Right lobe of liver (tissue), 4 donors: ENCODE results near the gene XBP1.
"Not testable (repeated sequence)": the region's sequence is repeated elsewhere in the genome, so short reads cannot be mapped to it uniquely, and the experiment has no call there.

Source experiments
- CTCF ChIP-seq, 4 donors: fragments of 200-600 bp in 3 of 4; fragments of 450-650 bp in 1 of 4; IDR thresholded peaks; one replicate each; pipeline versions ENCODE4 v1.5.1 to v1.8.0; 2016 to 2022; ENCODE audit warnings: antibody characterized with exemption in 4 of 4, mild to moderate bottlenecking in 2 of 4
- POLR2A ChIP-seq: fragments of 450-650 bp; IDR thresholded peaks from one replicate; pipeline ENCODE4 v1.6.1; 2017; ENCODE audit warnings: antibody characterized with exemption, mild to moderate bottlenecking
- donor health status: DM: no; HTN: no; CAD: no.
- donor health status: DM: no; HTN: no; CAD: no.
- donor health status: DM: no; HTN: yes; CAD: no.

- not testable (repeated sequence) for TF ChIP-seq CTCF (IDR thresholded peaks at IDR 0.05); POLR2A
Measured at GRCh38 chr22:28844277-28844676, 43.9 kb upstream of the XBP1 start.
